GM10266 (cell line): ENCODE results near the gene GPRIN1.
A peak's percentile ranks its signal among the peaks of the same experiment; 100 is the strongest.
"Not testable (repeated sequence)": the region's sequence is repeated elsewhere in the genome, so short reads cannot be mapped to it uniquely, and the experiment has no call there.

Source experiments
- DNase-seq: peaks from one replicate; pipeline ENCODE4 v3.0.0; 2012; ENCODE audit errors: extremely low spot score
- CTCF ChIP-seq: IDR thresholded peaks from 2 replicates; pipeline ENCODE4 v1.5.1; 2012; ENCODE audit warnings: mild to moderate bottlenecking, low read depth; ENCODE audit not compliant: control insufficient read depth, insufficient read depth; ENCODE audit errors: missing control alignments

The GPRIN1 gene

GRCh38 chr5:176606875-176607274 lies 3.1 kb downstream of the GPRIN1 start:
- no peak for TF ChIP-seq CTCF
- DNase-seq = no peak

- no peak for DNase-seq
- no peak for TF ChIP-seq CTCF
These were observed 3.9 kb downstream of the GPRIN1 start for GRCh38 chr5:176606032-176606431.

GRCh38 chr5:176603091-176603490 lies 6.9 kb downstream of the GPRIN1 start:
- DNase-seq = no peak
- TF ChIP-seq CTCF = no peak

- no peak for DNase-seq
- TF ChIP-seq CTCF = no peak
These were observed 8.0 kb downstream of the GPRIN1 start for GRCh38 chr5:176601901-176602482.

- not testable (repeated sequence) for DNase-seq
These were observed 10.1 kb downstream of the GPRIN1 start for GRCh38 chr5:176599749-176600430.

- TF ChIP-seq CTCF = no peak
- DNase-seq = no peak
These were observed 12.3 kb downstream of the GPRIN1 start for GRCh38 chr5:176597417-176598389.

- peak; percentile 82 for DNase-seq
- TF ChIP-seq CTCF = peak; percentile 64
These were observed 13.1 kb downstream of the GPRIN1 start for GRCh38 chr5:176596689-176597416.
